Retinal pigment epithelial cell (primary cell): ENCODE data around the gene NPIPB6.

ENCODE experiments used
- DNase-seq: peaks from one replicate; pipeline ENCODE4 v3.0.0-alpha.2; 2010; ENCODE audit warnings: low read depth
- H3K4me3 ChIP-seq: 2 replicates; pipeline ENCODE4 v1.5.1; 2011; ENCODE audit warnings: mild to moderate bottlenecking, low read length, control low read depth, moderate library complexity
- TF ChIP-seq, protein P1 (sequence below): conservative IDR thresholded peaks from 2 replicates; pipeline ENCODE4 v1.5.1; 2011; ENCODE audit warnings: low read depth, low read length, control low read depth, inconsistent platforms

NPIPB6 gene

DNA sequence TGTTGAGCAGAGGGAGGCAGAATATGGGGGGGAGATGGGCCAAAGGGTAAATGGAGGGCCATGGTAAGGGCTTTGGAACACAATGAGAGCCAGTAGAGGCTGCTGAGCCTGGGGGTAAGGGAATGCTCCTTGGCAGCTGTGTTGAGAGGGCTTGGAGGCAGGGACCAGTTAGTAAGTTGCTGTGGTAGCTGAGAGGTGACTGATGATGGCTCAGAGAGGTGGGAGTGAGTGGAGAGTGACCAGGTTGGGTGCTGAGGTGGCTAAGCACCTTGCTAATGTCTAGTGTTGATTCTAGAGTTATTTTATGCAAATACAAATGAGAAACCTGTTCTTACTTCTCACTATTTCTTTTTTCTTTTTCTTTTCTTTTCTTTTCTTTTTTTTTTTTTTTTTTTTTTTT lies 60.2 kb downstream of the NPIPB6 start:
- TF ChIP-seq, protein P1, sequence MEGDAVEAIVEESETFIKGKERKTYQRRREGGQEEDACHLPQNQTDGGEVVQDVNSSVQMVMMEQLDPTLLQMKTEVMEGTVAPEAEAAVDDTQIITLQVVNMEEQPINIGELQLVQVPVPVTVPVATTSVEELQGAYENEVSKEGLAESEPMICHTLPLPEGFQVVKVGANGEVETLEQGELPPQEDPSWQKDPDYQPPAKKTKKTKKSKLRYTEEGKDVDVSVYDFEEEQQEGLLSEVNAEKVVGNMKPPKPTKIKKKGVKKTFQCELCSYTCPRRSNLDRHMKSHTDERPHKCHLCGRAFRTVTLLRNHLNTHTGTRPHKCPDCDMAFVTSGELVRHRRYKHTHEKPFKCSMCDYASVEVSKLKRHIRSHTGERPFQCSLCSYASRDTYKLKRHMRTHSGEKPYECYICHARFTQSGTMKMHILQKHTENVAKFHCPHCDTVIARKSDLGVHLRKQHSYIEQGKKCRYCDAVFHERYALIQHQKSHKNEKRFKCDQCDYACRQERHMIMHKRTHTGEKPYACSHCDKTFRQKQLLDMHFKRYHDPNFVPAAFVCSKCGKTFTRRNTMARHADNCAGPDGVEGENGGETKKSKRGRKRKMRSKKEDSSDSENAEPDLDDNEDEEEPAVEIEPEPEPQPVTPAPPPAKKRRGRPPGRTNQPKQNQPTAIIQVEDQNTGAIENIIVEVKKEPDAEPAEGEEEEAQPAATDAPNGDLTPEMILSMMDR = no peak
- H3K4me3 ChIP-seq = no peak overlapping the region
- no peak for DNase-seq

DNA sequence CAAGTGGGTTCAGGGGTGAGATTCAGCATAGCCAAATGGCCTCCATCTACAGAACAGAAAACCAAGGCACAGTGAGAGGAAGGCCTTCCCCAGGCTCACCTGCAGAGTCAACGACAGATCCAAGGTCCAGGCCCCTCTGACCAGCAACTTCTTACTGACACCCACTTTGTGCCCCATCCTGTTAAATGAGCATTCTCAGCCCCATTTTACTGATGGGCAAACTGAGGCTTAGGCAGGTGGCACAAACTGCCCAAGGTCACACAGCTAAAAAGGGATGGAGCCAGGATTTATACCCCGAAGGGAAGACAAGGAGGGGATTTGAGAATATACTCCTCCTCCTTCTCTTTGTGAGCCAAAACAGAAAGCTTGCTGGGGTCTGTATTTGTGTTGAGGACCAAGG lies 61.7 kb downstream of the NPIPB6 start:
- TF ChIP-seq, protein P1 = no peak
- DNase-seq = no peak
- no peak overlapping the region for H3K4me3 ChIP-seq

DNA sequence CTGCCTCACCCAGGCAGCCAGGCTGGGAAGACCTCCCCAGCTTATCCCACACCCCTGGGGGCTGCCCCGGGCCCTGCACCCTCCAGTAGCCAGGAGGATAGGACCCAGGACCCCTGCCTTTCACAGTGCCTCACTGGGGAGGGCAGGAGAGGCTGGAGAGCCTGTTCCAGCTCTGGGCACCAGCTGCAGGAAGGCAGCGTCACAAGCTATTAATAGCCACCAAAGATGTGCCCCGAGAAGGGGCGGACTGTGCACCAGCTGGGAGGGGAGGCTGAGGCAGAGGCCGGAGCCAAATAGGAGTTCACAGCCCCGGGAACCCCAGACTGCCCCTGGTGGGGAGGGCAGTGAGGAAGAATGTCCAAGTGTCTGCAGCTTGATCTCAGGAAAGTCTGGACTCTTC lies 62.2 kb downstream of the NPIPB6 start:
- no peak for DNase-seq
- no peak overlapping the region for H3K4me3 ChIP-seq
- TF ChIP-seq, protein P1 = no peak

DNA sequence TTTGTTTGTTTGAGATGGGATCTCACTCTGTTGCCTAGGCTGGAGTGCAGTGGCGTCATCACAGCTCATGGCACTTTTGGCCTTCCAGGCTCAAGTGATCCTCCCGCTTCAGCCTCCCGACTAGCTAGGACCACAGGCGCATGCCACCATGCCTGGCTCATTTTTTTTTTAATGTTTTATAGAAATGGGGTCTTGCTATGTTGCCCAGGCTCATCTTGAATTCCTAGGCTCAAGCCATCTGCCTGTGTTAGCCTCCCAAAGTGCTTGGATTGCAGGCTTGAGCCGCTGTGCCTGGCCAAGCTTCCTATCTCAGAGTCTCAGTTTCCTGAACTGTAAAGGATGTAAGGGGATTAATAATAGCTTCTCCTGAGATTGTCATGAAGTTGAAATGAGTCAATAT lies 63.0 kb downstream of the NPIPB6 start:
- DNase-seq = no peak
- TF ChIP-seq, protein P1 = no peak

DNA sequence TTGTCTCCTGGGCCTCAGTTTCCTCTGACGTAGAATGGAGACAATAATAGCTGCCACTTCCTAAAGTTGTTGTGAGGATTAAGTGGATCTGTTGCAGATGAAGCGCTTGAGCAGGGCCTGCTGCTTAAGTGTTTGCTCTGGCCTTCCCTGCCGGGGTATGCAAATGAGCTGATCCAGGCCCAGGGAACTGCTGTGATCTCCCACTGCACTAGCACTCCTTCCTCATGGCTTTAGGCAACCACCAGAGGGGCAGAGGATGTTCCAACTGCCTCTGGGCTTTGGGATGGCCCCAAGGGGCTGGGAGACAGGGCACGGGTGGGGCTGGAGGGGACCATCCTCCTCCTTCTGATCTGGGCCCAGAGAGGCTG lies 64.8 kb downstream of the NPIPB6 start:
- no peak for DNase-seq
- H3K4me3 ChIP-seq = no peak overlapping the region
- TF ChIP-seq, protein P1 = no peak

More for the DNA sequence above, 63.0 kb downstream of the NPIPB6 start:
- H3K4me3 ChIP-seq = no peak overlapping the region

DNA sequence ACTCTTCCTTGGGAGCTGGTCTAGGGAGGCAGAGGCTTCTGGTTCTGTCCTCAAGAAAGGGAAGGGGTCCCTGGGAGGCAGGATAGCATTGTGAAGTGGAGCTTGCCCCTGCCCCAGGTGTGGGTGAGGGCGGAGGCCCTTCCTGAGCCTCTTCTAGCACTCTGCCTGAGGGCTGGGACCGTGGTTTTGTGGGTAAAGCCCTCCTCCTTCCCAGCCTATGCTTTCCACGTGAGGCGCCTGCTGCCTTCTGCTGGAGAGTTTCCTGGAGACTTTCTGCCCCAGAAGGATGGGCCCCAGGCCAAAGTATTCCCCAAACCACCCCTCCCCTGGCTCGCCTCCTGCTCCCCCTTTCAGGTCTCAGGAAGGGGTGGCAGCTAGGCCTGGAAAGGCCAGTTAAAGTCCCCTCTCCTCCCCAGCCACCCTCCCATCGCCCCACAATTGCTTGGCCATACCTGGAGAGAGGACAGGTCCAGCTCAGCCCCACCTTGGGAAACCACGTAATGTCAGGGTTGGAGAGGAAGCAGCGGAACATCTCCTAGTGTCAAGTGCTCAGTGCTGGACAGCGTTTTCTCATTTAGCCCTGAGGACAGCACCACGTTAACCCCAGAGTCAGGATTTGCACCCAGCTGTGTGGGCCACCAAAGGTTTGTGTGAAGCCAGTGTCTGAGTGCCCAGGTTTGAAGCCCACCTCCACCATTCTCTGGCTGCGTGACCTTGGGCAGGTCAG lies 65.4 kb downstream of the NPIPB6 start:
- TF ChIP-seq, protein P1 = no peak
- no peak for DNase-seq
- no peak overlapping the region for H3K4me3 ChIP-seq

DNA sequence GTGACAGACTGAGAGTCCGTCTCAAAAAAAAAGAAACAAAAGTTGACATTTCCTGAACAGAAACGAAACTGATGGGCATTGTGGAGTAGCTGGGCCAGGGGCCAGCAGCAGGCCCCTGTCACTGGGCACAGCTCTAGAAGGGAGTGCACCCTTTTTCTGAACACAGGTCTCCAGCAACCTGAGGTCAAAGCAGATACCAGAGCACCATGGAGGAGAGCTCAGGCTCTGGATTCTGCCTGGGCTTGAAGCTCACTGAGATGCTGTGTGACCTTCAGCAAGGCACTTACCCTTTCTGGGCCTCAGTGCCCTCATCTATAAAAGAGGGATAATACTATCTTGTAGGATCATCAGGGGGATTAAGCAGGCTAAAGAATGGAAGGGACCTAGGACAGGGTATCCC lies 66.0 kb downstream of the NPIPB6 start:
- TF ChIP-seq, protein P1 = no peak
- no peak for DNase-seq
- no peak overlapping the region for H3K4me3 ChIP-seq
